Calu3 (cell line): ENCODE measurements around the gene SNX33. TPM values are rescaled to one million over a fixed set of nuclear protein-coding genes. Genes with fewer than 3 reads are reported as not detected.

Experiments used
- BruUV-seq: library from RNA; stranded (reverse); fragments of 400-500 nt; replicated peaks from 2 replicates; lab custom pipeline; 2021; lab: Mats Ljungman, UMichigan
- CTCF ChIA-PET: fragments of 300-600 bp; sonication (Branson Sonifier 250); formaldehyde crosslinking; loops from one replicate; lab custom pipeline; 2022; ENCODE audit warnings: antibody characterized with exemption; lab: Charles Lee
- DNase-seq: peaks from one replicate; pipeline ENCODE4 v3.0.0; 2022
- H3K27ac Mint-ChIP-seq: one replicate; pipeline ENCODE4 v1.8.0; 2022; ENCODE audit warnings: mixed read lengths; ENCODE audit not compliant: unreplicated experiment
- H3K27me3 Mint-ChIP-seq: one replicate; pipeline ENCODE4 v1.8.0; 2022; ENCODE audit warnings: mixed read lengths; ENCODE audit not compliant: unreplicated experiment
- H3K36me3 Mint-ChIP-seq: one replicate; pipeline ENCODE4 v1.8.0; 2022; ENCODE audit warnings: mild to moderate bottlenecking, moderate library complexity, mixed read lengths; ENCODE audit not compliant: insufficient read depth, unreplicated experiment
- H3K4me1 Mint-ChIP-seq: one replicate; pipeline ENCODE4 v1.8.0; 2022; ENCODE audit warnings: mild to moderate bottlenecking, low read depth, mixed read lengths; ENCODE audit not compliant: unreplicated experiment
- H3K4me3 Mint-ChIP-seq: one replicate; pipeline ENCODE4 v1.8.0; 2022; ENCODE audit warnings: mild to moderate bottlenecking, low read depth, moderate library complexity, mixed read lengths; ENCODE audit not compliant: unreplicated experiment
- H3K9me3 Mint-ChIP-seq: one replicate; pipeline ENCODE4 v1.8.0; 2022; ENCODE audit warnings: low read depth, mixed read lengths; ENCODE audit not compliant: unreplicated experiment
- intact Hi-C: fragments of 100-400 bp; cut with micrococcal nuclease; formaldehyde crosslinking; loops from one replicate; pipeline ENCODE4 v1.10.0; 2022; ENCODE audit not compliant: unreplicated experiment
- total RNA-seq: library from RNA; stranded (reverse); gene quantifications from 2 replicates; pipeline ENCODE4 v1.2.3, GENCODE V29; 2022
- TF ChIP-seq, protein P1 (sequence below): fragments of 200-600 bp; IDR thresholded peaks from one replicate; pipeline ENCODE4 v1.8.0; 2022; ENCODE audit warnings: antibody characterized with exemption; ENCODE audit not compliant: unreplicated experiment

SNX33 gene
- total RNA-seq, 1 experiment from 2014 or later, result 23.2 TPM

DNA sequence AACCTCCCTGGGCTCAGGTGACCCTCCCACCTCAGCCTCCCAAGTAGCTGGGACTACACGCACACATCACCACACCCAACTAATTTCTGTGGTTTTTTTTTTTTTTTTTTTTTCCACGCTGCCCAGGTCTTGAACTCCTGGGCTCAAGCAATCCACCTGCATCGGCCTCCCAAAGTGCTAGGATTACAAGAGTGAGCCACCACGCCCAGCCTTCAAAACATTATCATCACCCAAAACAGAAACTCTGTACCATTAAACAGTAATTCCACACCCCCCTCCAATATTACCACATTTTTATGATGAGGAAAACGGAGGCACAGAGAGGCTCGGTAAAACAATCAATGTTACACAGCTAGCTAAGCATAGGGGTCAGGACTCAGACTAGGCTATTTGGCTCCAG, 11.7 kb upstream of the SNX33 start:
- no peak overlapping the region for H3K4me3 Mint-ChIP-seq
- TF ChIP-seq, protein P1, sequence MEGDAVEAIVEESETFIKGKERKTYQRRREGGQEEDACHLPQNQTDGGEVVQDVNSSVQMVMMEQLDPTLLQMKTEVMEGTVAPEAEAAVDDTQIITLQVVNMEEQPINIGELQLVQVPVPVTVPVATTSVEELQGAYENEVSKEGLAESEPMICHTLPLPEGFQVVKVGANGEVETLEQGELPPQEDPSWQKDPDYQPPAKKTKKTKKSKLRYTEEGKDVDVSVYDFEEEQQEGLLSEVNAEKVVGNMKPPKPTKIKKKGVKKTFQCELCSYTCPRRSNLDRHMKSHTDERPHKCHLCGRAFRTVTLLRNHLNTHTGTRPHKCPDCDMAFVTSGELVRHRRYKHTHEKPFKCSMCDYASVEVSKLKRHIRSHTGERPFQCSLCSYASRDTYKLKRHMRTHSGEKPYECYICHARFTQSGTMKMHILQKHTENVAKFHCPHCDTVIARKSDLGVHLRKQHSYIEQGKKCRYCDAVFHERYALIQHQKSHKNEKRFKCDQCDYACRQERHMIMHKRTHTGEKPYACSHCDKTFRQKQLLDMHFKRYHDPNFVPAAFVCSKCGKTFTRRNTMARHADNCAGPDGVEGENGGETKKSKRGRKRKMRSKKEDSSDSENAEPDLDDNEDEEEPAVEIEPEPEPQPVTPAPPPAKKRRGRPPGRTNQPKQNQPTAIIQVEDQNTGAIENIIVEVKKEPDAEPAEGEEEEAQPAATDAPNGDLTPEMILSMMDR, result no peak
- no peak for DNase-seq
- H3K36me3 Mint-ChIP-seq, result peaks cover 47% of the 10 kb centered on the region
- no TSS peak for BruUV-seq
- CTCF ChIA-PET, result no interaction called here
- peaks cover 15% of the 10 kb centered on the region for H3K4me1 Mint-ChIP-seq
- H3K27me3 Mint-ChIP-seq, result no peaks in the 10 kb centered on the region
- H3K9me3 Mint-ChIP-seq, result no peaks in the 10 kb centered on the region
- H3K27ac Mint-ChIP-seq, result no peak overlapping the region
- intact Hi-C loops, result loop anchor here (5.0 kb wide), 1 partner anchor 46 kb away; no protein-coding TSS in a partner anchor

DNA sequence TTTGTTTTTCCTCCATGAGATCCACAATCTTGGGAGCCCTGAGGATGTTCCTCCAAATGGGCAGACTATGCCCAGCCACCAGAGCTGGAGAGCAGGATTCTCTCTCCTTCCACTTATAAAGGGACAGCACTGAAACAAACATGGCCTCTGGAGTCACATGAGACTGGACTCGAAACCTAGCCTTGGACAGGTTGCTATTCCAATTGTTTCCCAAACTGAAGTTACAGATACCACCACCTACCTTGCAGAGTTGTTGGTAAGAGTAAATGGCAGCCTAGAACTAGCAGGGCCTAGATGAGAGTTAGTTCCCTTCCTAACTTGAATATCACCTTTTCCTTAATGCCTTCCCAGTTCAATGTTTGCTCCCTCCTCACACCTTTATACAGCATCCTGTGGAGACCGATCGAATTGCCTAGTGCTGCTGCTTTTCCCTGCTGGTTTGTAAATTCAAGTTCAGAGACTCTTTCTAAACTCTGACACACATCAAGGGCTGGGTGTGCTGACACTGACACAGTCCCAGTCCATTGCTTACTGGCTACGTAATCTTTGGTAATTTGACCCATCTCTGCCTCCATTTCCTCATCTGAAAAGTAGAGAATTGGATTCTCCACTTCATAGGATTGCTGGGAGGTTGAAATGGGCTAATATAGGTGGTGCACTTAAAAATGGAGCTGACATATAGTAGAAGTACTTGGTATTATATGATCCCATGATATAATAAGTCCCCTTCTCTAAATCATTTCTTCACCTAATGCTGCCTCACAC, 10.3 kb upstream of the SNX33 start:
- Mint-ChIP-seq H3K27ac (peak overlapping the region; percentile 9), H3K27me3 (no peaks in the 10 kb centered on the region), H3K9me3 (no peaks in the 10 kb centered on the region), H3K4me1 (peaks cover 24% of the 10 kb centered on the region), H3K4me3 (peak overlapping the region; percentile 21), H3K36me3 (peaks cover 49% of the 10 kb centered on the region)
- CTCF ChIA-PET, result interaction anchor here (0.7 to 1.4 kb wide), 11 partner anchors 10 to 269 kb away, joined by 3 to 11 read pairs (median 5); partner anchors contain the start of gene SNX33
- no TSS peak for BruUV-seq
- intact Hi-C loops, result loop anchor here (5.0 kb wide), 1 partner anchor 45 kb away; no protein-coding TSS in a partner anchor
- DNase-seq, result no peak
- TF ChIP-seq, protein P1, result no peak

DNA sequence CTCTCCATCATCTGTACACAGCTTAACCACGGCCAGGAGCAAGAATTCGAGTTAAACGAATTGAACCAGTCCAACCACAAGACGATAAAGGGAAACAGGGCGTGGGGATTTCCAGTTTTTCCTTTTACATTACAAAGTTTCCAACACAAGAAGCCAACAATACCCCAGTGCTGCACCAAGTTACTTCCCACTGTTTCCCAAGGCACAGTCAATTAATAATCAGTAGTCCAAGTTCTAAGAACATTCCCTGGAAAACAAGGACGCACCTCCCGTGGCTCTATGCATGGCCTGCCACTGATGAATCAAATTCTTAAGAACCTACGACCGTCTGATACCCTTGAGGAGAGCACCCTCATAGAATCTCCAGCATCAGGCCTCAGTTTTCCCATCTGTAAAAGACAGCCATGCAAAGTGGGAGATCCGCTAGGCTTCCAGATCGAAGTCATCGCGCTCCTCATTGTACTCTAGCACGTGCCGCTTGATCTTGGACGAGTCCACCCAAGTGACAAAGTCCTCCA, 8.5 kb upstream of the SNX33 start:
- Mint-ChIP-seq H3K9me3 (no peaks in the 10 kb centered on the region), H3K36me3 (peaks cover 49% of the 10 kb centered on the region), H3K4me3 (peak overlapping the region; percentile 87), H3K27me3 (no peaks in the 10 kb centered on the region), H3K4me1 (peaks cover 24% of the 10 kb centered on the region), H3K27ac (peak overlapping the region; percentile 84)
- intact Hi-C loops, result loop anchor here (5.0 kb wide), 1 partner anchor 43 kb away; no protein-coding TSS in a partner anchor
- CTCF ChIA-PET, result interaction anchor here (0.6 to 1.8 kb wide), 8 partner anchors 12 to 271 kb away, joined by 3 to 13 read pairs (median 4); partner anchors contain the start of genes MAN2C1 and SNUPN
- DNase-seq, result no peak
- BruUV-seq, result TSS peak; percentile 87
- TF ChIP-seq, protein P1, result no peak

DNA sequence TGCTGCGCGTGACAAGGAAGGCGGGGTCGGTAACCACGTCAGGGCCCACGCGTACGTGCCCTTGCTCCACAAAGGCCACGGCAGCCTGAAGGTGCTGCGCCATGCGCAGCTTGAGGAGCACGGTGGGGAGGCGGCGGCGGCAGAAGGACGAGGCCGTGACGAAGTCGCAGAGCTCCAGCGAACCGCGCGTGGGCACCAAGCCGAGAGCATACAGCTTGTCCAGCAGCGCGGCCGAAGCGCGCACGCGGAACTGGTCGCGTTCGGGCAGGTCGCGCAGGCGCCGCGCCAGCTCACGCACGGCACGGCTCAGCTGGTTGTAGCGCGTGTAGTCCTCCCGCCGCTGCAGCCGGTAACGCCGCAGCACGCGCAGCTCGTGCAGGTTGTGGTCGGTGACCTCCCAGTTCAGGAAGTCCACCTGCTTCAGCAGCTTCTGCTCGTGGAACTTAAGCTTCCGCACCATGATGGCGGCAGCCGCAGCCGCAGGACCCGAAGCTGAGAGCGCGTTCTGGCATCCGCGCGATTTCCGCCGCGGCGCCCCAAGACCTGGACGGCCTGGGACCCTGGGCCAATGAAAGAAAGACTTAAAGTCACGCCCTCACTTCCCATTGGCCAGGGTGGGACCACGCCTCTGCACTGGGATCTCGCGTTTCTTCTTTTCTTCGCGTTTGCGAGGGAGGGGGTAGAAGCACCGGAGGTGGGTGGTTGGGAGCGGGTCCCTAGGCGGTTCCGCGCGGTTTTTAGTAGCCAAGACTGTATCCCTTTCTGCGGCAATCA, 7.8 kb upstream of the SNX33 start, which contains the start of gene IMP3:
Gene IMP3, minus strand, starts transcription at position 516 of the 774 bp plus-strand sequence. Its CDS starts 56 bp downstream, at position 460.
- Mint-ChIP-seq H3K9me3 (no peaks in the 10 kb centered on the region), H3K27ac (peak within 1 kb of the TSS; percentile 84), H3K4me3 (peak within 1 kb of the TSS; percentile 87), H3K4me1 (peaks cover 28% of the 10 kb centered on the region), H3K27me3 (no peaks in the 10 kb centered on the region), H3K36me3 (peaks cover 49% of the 10 kb centered on the region)
- CTCF ChIA-PET, result interaction anchor here (0.6 to 1.8 kb wide), 8 partner anchors 12 to 272 kb away, joined by 3 to 13 read pairs (median 4); partner anchors contain the start of genes MAN2C1 and SNUPN
- peak; percentile 97 for DNase-seq
- BruUV-seq, result no TSS peak
- intact Hi-C loops, result loop anchor here (5.0 to 10.0 kb wide), 4 partner anchors 42 to 275 kb away; partner anchors contain the start of genes MAN2C1 and SIN3A
- TF ChIP-seq, protein P1, result no peak
